Adrenal gland (tissue), 12 donors: Measurements from ENCODE around the gene HSPA12A. TPM values are rescaled to one million over a fixed set of nuclear protein-coding genes. Genes with fewer than 3 reads are reported as not detected.

Experiments
- DNase-seq, 7 donors: peaks; one replicate each; pipeline ENCODE4 v3.0.0-alpha.2; 2019 to 2020
- H3K27ac ChIP-seq, 5 donors: fragments of 200-600 bp; sonication (generic) in 4 of 5; 1 replicate in 3 of 5; 2 replicates in 2 of 5; pipeline versions ENCODE4 v1.5.1 to v1.8.0; 2016 to 2020; ENCODE audit warnings: mild to moderate bottlenecking in 1 of 5
- H3K27me3 ChIP-seq: fragments of 200-600 bp; 2 replicates; pipeline ENCODE4 v1.8.0; 2021
- H3K36me3 ChIP-seq, 2 donors: fragments of 200-600 bp; replicated peaks in 1 of 2; 1 replicate in 1 of 2; 2 replicates in 1 of 2; pipeline versions ENCODE4 v1.5.1 to v1.8.0; 2018 to 2022
- H3K4me1 ChIP-seq, 2 donors: fragments of 200-600 bp; replicated peaks in 1 of 2; 1 replicate in 1 of 2; 2 replicates in 1 of 2; pipeline versions ENCODE4 v1.5.1 to v1.8.0; 2018 to 2021
- H3K4me3 ChIP-seq, 4 donors: fragments of 200-600 bp; sonication (generic) in 3 of 4; one replicate each; pipeline ENCODE4 v1.5.1; 2016 to 2018
- H3K9me3 ChIP-seq, 3 donors: fragments of 200-600 bp; sonication (generic) in 1 of 3; replicated peaks in 1 of 3; 1 replicate in 2 of 3; 2 replicates in 1 of 3; pipeline versions ENCODE4 v1.5.1 to v1.8.0; 2016 to 2021
- POLR2A ChIP-seq, 2 donors: fragments of 450-650 bp; IDR thresholded peaks; one replicate each; pipeline ENCODE4 v1.6.1; 2017; ENCODE audit warnings: antibody characterized with exemption in 2 of 2, mild to moderate bottlenecking in 2 of 2, moderate library complexity in 1 of 2
- WGBS, 4 donors: extraction: QIAGEN DNeasy Blood & Tissue Kit in 2 of 4; methylation state at CpG; one replicate each; pipeline versions ENCODE4 v1.1.5 to v1.1.7; 2013 to 2017; 5-methylcytosine and 5-hydroxymethylcytosine counted together
- intact Hi-C, 2 donors: fragments of 100-400 bp; cut with DNase I; formaldehyde crosslinking; loops; one replicate each; pipeline versions ENCODE4 v1.14.1 to v1.15.0; 2022 to 2023
- polyA plus RNA-seq, 3 donors: library from polyadenylated mRNA; stranded (reverse); fragments of 200-250 nt in 2 of 3; fragments of 350-450 nt in 1 of 3; fragmentation: Illumina TruSeq in 1 of 3; extraction: RNeasy Lipid Tissue Mini Kit (QIAGEN cat#74804) in 1 of 3; gene quantifications; one replicate each; pipeline ENCODE4 v1.2.3, GENCODE V29; 2013 to 2014
- total RNA-seq, 9 donors: library from RNA; depleted of rRNA in 4 of 9; stranded (reverse); fragments of >200 nt in 4 of 9; fragments of 120-200 nt in 1 of 9; fragmentation: NEBNext Ultra II Directional in 1 of 9; extraction: Animal tissue kit (Norgen Biotek cat#: 25700) in 1 of 9; gene quantifications; one replicate each; pipeline versions ENCODE4 v1.1.0 to v1.2.4, GENCODE V29; 2013 to 2023
- TF ChIP-seq, protein P1 (sequence below), 6 experiments: fragments of 450-650 bp in 4 of 6; fragments of 200-600 bp in 2 of 6; sonication (generic) in 1 of 6; IDR thresholded peaks; 1 replicate in 5 of 6; 2 replicates in 1 of 6; pipeline versions ENCODE4 v1.5.1 to v1.8.0; 2016 to 2021; ENCODE audit warnings: antibody characterized with exemption in 6 of 6, mild to moderate bottlenecking in 2 of 6, moderate library complexity in 1 of 6
- donor health status: healthy with polysubstance abuse.
- donor health status: Bipolar disorder and iron deficiency.
- donor health status: DM: yes; HTN: yes; CAD: no.
- donor health status: DM: no; HTN: no; CAD: no.
- donor health status: DM: no; HTN: no; CAD: no.
- donor health status: DM: yes; HTN: yes; CAD: no.

The HSPA12A gene
- total and polyA plus RNA-seq, 12 donors, result 20.1 to 61.3 (median 46.3) TPM

DNA sequence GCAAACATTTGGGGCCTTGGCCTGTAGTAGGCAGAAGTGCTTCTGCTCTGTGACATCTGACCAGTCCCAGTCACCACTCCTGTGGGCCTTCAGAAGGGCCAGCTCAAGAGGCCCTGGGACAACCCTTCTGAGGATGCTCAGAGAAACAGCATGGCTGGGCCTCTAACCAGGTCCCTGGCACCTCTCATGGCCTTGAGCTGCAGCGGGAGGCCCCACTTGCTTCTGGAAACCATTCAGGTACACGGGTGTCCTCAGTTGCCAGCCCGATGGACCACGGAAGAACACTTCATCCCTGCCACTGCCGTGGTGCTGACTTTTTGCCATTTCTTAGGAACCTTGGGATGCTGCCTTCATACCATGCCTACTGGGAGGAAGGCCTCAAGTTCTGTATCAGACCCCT, 57.6 kb downstream of the HSPA12A start:
- no peak for DNase-seq
- no peak overlapping the region for H3K4me3 ChIP-seq
- intact Hi-C loops, result loop anchor here (5.0 to 10.0 kb wide), 3 partner anchors 60 to 493 kb away; partner anchors contain the start of gene PNLIPRP2 (in 1 of the 2)

DNA sequence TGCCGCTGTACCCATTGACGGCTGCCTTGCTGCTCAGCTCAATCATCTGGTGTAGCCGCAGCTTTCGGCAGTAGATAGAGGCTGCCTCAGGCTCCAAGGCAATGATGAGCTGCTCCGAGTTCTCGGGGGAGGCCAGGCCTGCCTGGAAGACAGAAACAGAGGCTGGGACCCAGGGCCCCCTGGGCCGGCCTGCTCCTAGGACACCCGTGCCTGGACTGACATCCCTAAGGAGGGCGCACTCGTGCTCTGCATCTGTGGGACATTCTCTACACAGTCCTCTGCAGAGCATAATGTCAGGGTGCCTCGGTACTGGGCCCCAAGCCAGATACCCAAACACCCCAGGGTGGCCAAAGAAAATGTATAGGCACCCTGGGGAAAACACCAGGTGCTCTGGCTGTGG, 58.5 kb downstream of the HSPA12A start:
- WGBS, 4 donors, result 90 to 94% (median 92%) methylated on average over 3 to 11 of the region's 11 CpGs
- TF ChIP-seq, protein P1, sequence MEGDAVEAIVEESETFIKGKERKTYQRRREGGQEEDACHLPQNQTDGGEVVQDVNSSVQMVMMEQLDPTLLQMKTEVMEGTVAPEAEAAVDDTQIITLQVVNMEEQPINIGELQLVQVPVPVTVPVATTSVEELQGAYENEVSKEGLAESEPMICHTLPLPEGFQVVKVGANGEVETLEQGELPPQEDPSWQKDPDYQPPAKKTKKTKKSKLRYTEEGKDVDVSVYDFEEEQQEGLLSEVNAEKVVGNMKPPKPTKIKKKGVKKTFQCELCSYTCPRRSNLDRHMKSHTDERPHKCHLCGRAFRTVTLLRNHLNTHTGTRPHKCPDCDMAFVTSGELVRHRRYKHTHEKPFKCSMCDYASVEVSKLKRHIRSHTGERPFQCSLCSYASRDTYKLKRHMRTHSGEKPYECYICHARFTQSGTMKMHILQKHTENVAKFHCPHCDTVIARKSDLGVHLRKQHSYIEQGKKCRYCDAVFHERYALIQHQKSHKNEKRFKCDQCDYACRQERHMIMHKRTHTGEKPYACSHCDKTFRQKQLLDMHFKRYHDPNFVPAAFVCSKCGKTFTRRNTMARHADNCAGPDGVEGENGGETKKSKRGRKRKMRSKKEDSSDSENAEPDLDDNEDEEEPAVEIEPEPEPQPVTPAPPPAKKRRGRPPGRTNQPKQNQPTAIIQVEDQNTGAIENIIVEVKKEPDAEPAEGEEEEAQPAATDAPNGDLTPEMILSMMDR (IDR thresholded peaks at IDR 0.05), result no peak
- TF ChIP-seq POLR2A (IDR thresholded peaks at IDR 0.05), result no peak
- peaks cover 0 to 14% of the 10 kb centered on the region in 2 donors for H3K36me3 ChIP-seq
- H3K27me3 ChIP-seq, result no peaks in the 10 kb centered on the region
- H3K4me3 ChIP-seq, result no peak overlapping the region
- H3K4me1 ChIP-seq, result no peaks in the 10 kb centered on the region
- H3K9me3 ChIP-seq, result no peaks in the 10 kb centered on the region
- DNase-seq, result no peak
- H3K27ac ChIP-seq, result no peak overlapping the region
- intact Hi-C loops, result loop anchor here (2.0 to 10.0 kb wide), 2 partner anchors 59 to 103 kb away; partner anchors contain the start of gene PNLIPRP2 (in 1 of the 2)

More for the DNA sequence above, 57.6 kb downstream of the HSPA12A start:
- no peak for TF ChIP-seq POLR2A (IDR thresholded peaks at IDR 0.05)
- TF ChIP-seq, protein P1 (IDR thresholded peaks at IDR 0.05), result no peak
- H3K9me3 ChIP-seq, result no peaks in the 10 kb centered on the region
- 82 to 94% (median 88%) methylated on average over 2 to 5 of the region's 5 CpGs for WGBS, 4 donors
- peaks cover 0 to 7% of the 10 kb centered on the region in 2 donors for H3K36me3 ChIP-seq
- H3K27ac ChIP-seq, result no peak overlapping the region
- H3K27me3 ChIP-seq, result no peaks in the 10 kb centered on the region
- no peaks in the 10 kb centered on the region for H3K4me1 ChIP-seq

DNA sequence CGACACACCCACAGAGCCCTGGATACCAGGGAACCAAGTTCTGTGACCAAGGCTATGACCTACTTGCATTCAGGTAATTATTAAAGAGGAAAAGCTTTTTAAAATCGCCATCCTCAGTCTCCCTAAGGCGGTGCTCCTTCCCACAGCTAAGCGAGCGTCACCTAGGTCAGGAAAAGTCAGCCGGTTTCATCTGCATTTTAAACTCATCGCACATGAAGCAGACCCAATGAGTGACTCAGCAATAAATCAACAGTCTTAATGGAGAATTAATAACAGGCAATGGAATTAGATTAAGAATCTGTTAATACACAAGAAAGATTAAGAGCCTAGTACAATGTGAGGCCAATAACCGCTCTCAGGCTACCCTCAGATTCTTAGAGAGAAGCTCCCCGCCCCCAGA, 59.2 kb downstream of the HSPA12A start:
- no peaks in the 10 kb centered on the region for H3K9me3 ChIP-seq
- intact Hi-C loops, result loop anchor here (2.0 to 10.0 kb wide), 2 partner anchors 58 to 104 kb away; partner anchors contain the start of gene PNLIPRP2 (in 1 of the 2)
- TF ChIP-seq POLR2A (IDR thresholded peaks at IDR 0.05), result no peak
- TF ChIP-seq, protein P1 (IDR thresholded peaks at IDR 0.05), result no peak
- H3K36me3 ChIP-seq, result peaks cover 0 to 16% of the 10 kb centered on the region in 2 donors
- H3K4me3 ChIP-seq, result no peak overlapping the region
- 90 to 92% (median 90%) methylated on average over 9 of the region's 9 CpGs for WGBS, 4 donors
- H3K27me3 ChIP-seq, result no peaks in the 10 kb centered on the region
- no peaks in the 10 kb centered on the region for H3K4me1 ChIP-seq
- DNase-seq, result no peak
- no peak overlapping the region for H3K27ac ChIP-seq

DNA sequence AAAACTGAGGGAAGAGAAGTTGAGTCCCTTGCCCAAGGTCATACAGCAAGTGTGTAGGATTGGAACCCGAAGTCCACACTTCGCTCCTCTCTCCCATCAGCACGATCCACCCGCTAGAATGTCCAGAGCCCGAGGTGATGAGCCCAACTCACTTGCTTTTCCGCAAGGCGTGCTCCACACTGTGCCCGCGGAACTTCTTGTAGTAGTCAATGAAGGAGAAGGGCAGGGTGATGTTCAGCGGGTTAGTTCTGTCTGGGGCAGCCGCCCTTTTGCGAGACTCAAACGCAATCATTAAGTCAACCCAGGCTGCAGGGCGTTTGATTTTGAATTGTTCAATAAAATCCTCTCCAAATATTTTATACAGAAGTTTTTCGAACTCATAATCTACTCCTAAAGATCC, 63.0 kb downstream of the HSPA12A start:
- Histone ChIP-seq H3K27ac (no peak overlapping the region), H3K36me3 (peaks cover 0 to 27% of the 10 kb centered on the region in 2 donors), H3K9me3 (no peaks in the 10 kb centered on the region), H3K4me3 (no peak overlapping the region), H3K4me1 (no peaks in the 10 kb centered on the region), H3K27me3 (no peaks in the 10 kb centered on the region)
- WGBS, 4 donors, result 95 to 99% (median 96%) methylated on average over 15 of the region's 15 CpGs
- DNase-seq, result no peak
- TF ChIP-seq, protein P1 (IDR thresholded peaks at IDR 0.05), result no peak
- no peak for TF ChIP-seq POLR2A (IDR thresholded peaks at IDR 0.05)
- intact Hi-C loops, result no loop called here
